ENCODE measurements around the gene YTHDC1.

DNA sequence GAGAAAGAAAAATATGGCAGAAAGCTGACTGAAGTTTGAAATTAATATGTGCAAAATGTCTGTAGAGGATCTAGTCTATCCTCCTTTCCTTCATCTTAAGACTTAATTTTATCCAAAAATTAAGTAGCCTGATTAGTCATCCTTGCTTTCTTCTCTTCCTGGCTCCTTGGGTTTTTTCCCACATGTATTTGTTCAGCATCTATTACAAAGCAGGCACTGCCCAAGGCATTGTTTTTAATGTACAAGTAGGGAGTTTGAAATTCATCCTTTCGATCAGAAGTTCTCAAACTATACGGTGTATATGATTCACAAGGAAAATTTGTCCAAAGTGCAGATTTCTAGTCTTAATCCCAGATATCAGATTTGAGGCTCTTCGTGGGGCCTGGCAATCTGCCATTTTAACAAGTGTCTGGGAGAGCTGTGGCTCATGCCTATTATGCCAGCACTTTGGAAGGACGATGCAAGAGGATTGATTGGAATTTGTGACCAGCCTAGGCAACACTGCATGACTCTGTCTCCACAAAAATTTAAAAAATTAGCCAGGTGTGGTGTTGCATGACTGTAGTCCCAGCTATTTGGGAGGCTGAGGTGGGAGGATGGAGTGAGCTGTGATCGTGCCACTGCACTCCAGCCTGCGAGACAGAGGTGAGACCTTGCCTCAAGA lies 19.4 kb upstream of the YTHDC1 start:
- TF ChIP-seq, protein P1, sequence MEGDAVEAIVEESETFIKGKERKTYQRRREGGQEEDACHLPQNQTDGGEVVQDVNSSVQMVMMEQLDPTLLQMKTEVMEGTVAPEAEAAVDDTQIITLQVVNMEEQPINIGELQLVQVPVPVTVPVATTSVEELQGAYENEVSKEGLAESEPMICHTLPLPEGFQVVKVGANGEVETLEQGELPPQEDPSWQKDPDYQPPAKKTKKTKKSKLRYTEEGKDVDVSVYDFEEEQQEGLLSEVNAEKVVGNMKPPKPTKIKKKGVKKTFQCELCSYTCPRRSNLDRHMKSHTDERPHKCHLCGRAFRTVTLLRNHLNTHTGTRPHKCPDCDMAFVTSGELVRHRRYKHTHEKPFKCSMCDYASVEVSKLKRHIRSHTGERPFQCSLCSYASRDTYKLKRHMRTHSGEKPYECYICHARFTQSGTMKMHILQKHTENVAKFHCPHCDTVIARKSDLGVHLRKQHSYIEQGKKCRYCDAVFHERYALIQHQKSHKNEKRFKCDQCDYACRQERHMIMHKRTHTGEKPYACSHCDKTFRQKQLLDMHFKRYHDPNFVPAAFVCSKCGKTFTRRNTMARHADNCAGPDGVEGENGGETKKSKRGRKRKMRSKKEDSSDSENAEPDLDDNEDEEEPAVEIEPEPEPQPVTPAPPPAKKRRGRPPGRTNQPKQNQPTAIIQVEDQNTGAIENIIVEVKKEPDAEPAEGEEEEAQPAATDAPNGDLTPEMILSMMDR (IDR thresholded peaks at IDR 0.05) = no peak
- TF ChIP-seq POLR2A (IDR thresholded peaks at IDR 0.05) (no peak), POLR2AphosphoS5 (IDR thresholded peaks at IDR 0.05) (no peak)

All from stomach (tissue), 4 donors.